HG03175 (cell line): ENCODE data around the gene SPSB1.

Experiments used
- ATAC-seq: cut with Tn5 transposase; IDR thresholded peaks from one replicate; pipeline ENCODE4 v1.9.1; 2021; ENCODE audit warnings: mild to moderate bottlenecking, moderate library complexity; ENCODE audit not compliant: unreplicated experiment

SPSB1 gene

GRCh38 chr1:9292361-9293240 lies at the start of gene SPSB1:
SPSB1 (plus strand) TSS chr1:9292894; CDS start chr1:9355892, 62,998 bp downstream.
- ATAC-seq = no peak

GRCh38 chr1:9243066-9243739 lies 49.5 kb upstream of the SPSB1 start:
- ATAC-seq = no peak

GRCh38 chr1:9244501-9245229 lies 48.0 kb upstream of the SPSB1 start:
- no peak for ATAC-seq

GRCh38 chr1:9245230-9245619 lies 47.5 kb upstream of the SPSB1 start:
- ATAC-seq = no peak

GRCh38 chr1:9245661-9246060 lies 47.0 kb upstream of the SPSB1 start:
- no peak for ATAC-seq

GRCh38 chr1:9246215-9246614 lies 46.5 kb upstream of the SPSB1 start:
- ATAC-seq = no peak

GRCh38 chr1:9246841-9247785 lies 45.6 kb upstream of the SPSB1 start:
- ATAC-seq = no peak

GRCh38 chr1:9247894-9248293 lies 44.8 kb upstream of the SPSB1 start:
- ATAC-seq = no peak

- no peak for ATAC-seq
These were observed 44.1 kb upstream of the SPSB1 start for GRCh38 chr1:9248341-9249262.

- ATAC-seq = no peak
These were observed 43.5 kb upstream of the SPSB1 start for GRCh38 chr1:9249263-9249533.

GRCh38 chr1:9249534-9250410 lies 42.9 kb upstream of the SPSB1 start:
- ATAC-seq = no peak

GRCh38 chr1:9250411-9251381 lies 42.0 kb upstream of the SPSB1 start:
- no peak for ATAC-seq

GRCh38 chr1:9251501-9251900 lies 41.2 kb upstream of the SPSB1 start:
- ATAC-seq = no peak

- no peak for ATAC-seq
These were observed 39.7 kb upstream of the SPSB1 start for GRCh38 chr1:9253004-9253403.

GRCh38 chr1:9253453-9254105 lies 39.1 kb upstream of the SPSB1 start:
- ATAC-seq = no peak

- no peak for ATAC-seq
These were observed 36.4 kb upstream of the SPSB1 start for GRCh38 chr1:9256332-9256731.

- ATAC-seq = no peak
These were observed 34.8 kb upstream of the SPSB1 start for GRCh38 chr1:9257851-9258250.
